Vagina (tissue), 2 donors: Measurements from ENCODE around the gene LURAP1L. TPM values are rescaled to one million over a fixed set of nuclear protein-coding genes. Genes with fewer than 3 reads are reported as not detected.

Source experiments
- DNase-seq, 2 donors: peaks; one replicate each; pipeline ENCODE4 v3.0.0-alpha.2; 2017; ENCODE audit errors: extremely low spot score in 2 of 2
- H3K27ac ChIP-seq: fragments of 200-600 bp; sonication (generic); one replicate; pipeline ENCODE4 v1.5.1; 2019
- H3K27me3 ChIP-seq: fragments of 200-600 bp; sonication (generic); one replicate; pipeline ENCODE4 v1.5.1; 2019
- H3K36me3 ChIP-seq, 2 donors: fragments of 200-600 bp; sonication (generic); one replicate each; pipeline ENCODE4 v1.5.1; 2017 to 2019
- H3K4me1 ChIP-seq: fragments of 200-600 bp; sonication (generic); one replicate; pipeline ENCODE4 v1.5.1; 2019
- H3K4me3 ChIP-seq, 2 donors: fragments of 200-600 bp; sonication (generic); 1 replicate in 1 of 2; 2 replicates in 1 of 2; pipeline ENCODE4 v1.5.1; 2016 to 2019
- H3K9me3 ChIP-seq: fragments of 200-600 bp; sonication (generic); one replicate; pipeline ENCODE4 v1.5.1; 2019
- CTCF ChIP-seq, 3 experiments: fragments of 450-650 bp in 2 of 3; fragments of 200-600 bp in 1 of 3; sonication (generic) in 1 of 3; IDR thresholded peaks; one replicate each; pipeline ENCODE4 v1.5.1; 2017 to 2019; ENCODE audit warnings: antibody characterized with exemption in 3 of 3, mild to moderate bottlenecking in 2 of 3, moderate library complexity in 2 of 3
- POLR2A ChIP-seq, 2 donors: fragments of 450-650 bp; IDR thresholded peaks; one replicate each; pipeline ENCODE4 v1.6.1; 2017; ENCODE audit warnings: antibody characterized with exemption in 2 of 2, mild to moderate bottlenecking in 2 of 2, moderate library complexity in 2 of 2
- POLR2AphosphoS5 ChIP-seq, 2 donors: sonication (generic); formaldehyde crosslinking; IDR thresholded peaks; one replicate each; pipeline ENCODE4 v1.9.0; 2017; ENCODE audit warnings: antibody characterized with exemption in 2 of 2, mild to moderate bottlenecking in 2 of 2, low read depth in 1 of 2; ENCODE audit not compliant: insufficient read depth in 1 of 2
- intact Hi-C: fragments of 100-400 bp; cut with DNase I; formaldehyde crosslinking; loops from one replicate; pipeline ENCODE4 v1.15.1; 2023
- total RNA-seq: library from RNA; depleted of rRNA; stranded (reverse); fragments of >200 nt; gene quantifications from one replicate; pipeline ENCODE4 v1.2.3, GENCODE V29; 2016

LURAP1L gene
- total RNA-seq, 1 donor from 2014 or later, result 14.5 TPM

GRCh38 chr9:12735665-12736064 lies 39.2 kb upstream of the LURAP1L start:
- Histone ChIP-seq H3K36me3 (no peaks in the 10 kb centered on the region), H3K4me1 (no peaks in the 10 kb centered on the region), H3K27ac (no peak overlapping the region), H3K4me3 (no peak overlapping the region), H3K9me3 (no peaks in the 10 kb centered on the region), H3K27me3 (no peaks in the 10 kb centered on the region)
- DNase-seq, result no peak
- intact Hi-C loops, result no loop called here
- TF ChIP-seq POLR2AphosphoS5 (IDR thresholded peaks at IDR 0.05; ENCODE audit: insufficient read depth in 1 of 2, low read depth in 1 of 2) (no peak), POLR2A (IDR thresholded peaks at IDR 0.05) (no peak), CTCF (IDR thresholded peaks at IDR 0.05) (no peak)

- TF ChIP-seq POLR2A (IDR thresholded peaks at IDR 0.05) (no peak), CTCF (IDR thresholded peaks at IDR 0.05) (no peak), POLR2AphosphoS5 (IDR thresholded peaks at IDR 0.05; ENCODE audit: insufficient read depth in 1 of 2, low read depth in 1 of 2) (no peak)
- H3K4me1 ChIP-seq, result no peaks in the 10 kb centered on the region
- no peak overlapping the region for H3K27ac ChIP-seq
- no peak for DNase-seq
- no peaks in the 10 kb centered on the region for H3K27me3 ChIP-seq
- H3K4me3 ChIP-seq, result no peak overlapping the region
- intact Hi-C loops, result no loop called here
- H3K9me3 ChIP-seq, result no peaks in the 10 kb centered on the region
- no peaks in the 10 kb centered on the region for H3K36me3 ChIP-seq
Observed at GRCh38 chr9:12737871-12738270, 36.9 kb upstream of the LURAP1L start.

GRCh38 chr9:12739014-12739652 lies 35.7 kb upstream of the LURAP1L start:
- no peak for DNase-seq
- Histone ChIP-seq H3K4me3 (no peak overlapping the region), H3K27me3 (no peaks in the 10 kb centered on the region), H3K27ac (no peak overlapping the region), H3K4me1 (no peaks in the 10 kb centered on the region), H3K9me3 (no peaks in the 10 kb centered on the region), H3K36me3 (no peaks in the 10 kb centered on the region)
- intact Hi-C loops, result no loop called here
- no peak for TF ChIP-seq CTCF (IDR thresholded peaks at IDR 0.05)

- no peak for TF ChIP-seq POLR2A (IDR thresholded peaks at IDR 0.05)
- TF ChIP-seq CTCF (IDR thresholded peaks at IDR 0.05), result no peak
- no peak for TF ChIP-seq POLR2AphosphoS5 (IDR thresholded peaks at IDR 0.05; ENCODE audit: insufficient read depth in 1 of 2, low read depth in 1 of 2)
- DNase-seq, result no peak
- H3K4me3 ChIP-seq, result no peak overlapping the region
- no peak overlapping the region for H3K27ac ChIP-seq
- intact Hi-C loops, result no loop called here
- no peaks in the 10 kb centered on the region for H3K36me3 ChIP-seq
- H3K4me1 ChIP-seq, result no peaks in the 10 kb centered on the region
- H3K9me3 ChIP-seq, result no peaks in the 10 kb centered on the region
- no peaks in the 10 kb centered on the region for H3K27me3 ChIP-seq
Observed at GRCh38 chr9:12740845-12741244, 34.0 kb upstream of the LURAP1L start.

DNA sequence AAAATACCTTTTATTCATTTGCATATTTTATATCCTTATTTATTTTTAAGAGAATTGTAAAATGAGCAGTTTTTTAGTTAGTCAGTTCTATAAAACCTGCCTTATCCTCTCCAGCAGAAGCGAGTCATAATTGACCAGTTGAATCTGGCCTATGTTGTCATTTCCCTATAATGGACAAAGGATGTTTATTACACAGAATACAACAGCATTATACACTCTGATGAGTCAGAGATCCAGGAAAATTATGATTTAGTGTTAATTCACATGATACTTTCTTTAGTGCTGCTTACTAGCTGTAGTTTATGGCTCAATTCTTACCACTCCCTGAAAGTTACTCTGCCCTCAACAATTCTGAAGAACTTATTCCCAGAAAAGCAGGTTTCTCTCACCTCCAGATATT lies 26.8 kb upstream of the LURAP1L start:
- no peak for DNase-seq
- Histone ChIP-seq H3K27ac (no peak overlapping the region), H3K4me1 (no peaks in the 10 kb centered on the region), H3K36me3 (no peaks in the 10 kb centered on the region), H3K4me3 (no peak overlapping the region), H3K9me3 (no peaks in the 10 kb centered on the region), H3K27me3 (no peaks in the 10 kb centered on the region)
- TF ChIP-seq CTCF (IDR thresholded peaks at IDR 0.05), result no peak
- no peak for TF ChIP-seq POLR2A (IDR thresholded peaks at IDR 0.05)
- TF ChIP-seq POLR2AphosphoS5 (IDR thresholded peaks at IDR 0.05; ENCODE audit: insufficient read depth in 1 of 2, low read depth in 1 of 2), result no peak
- intact Hi-C loops, result no loop called here
